Measurements from ENCODE around the gene KIF1B. TPM values are rescaled to one million over a fixed set of nuclear protein-coding genes. Genes with fewer than 3 reads are reported as not detected.
A peak's percentile ranks its signal among the peaks of the same experiment; 100 is the strongest.
"Not testable (repeated sequence)": the region's sequence is repeated elsewhere in the genome, so short reads cannot be mapped to it uniquely, and the experiment has no call there.

Gene KIF1B
- total and polyA plus RNA-seq, 8 donors = 8.2 to 26.4 (median 19.3) TPM

GRCh38 chr1:10401281-10401680 lies 190.9 kb downstream of the KIF1B start:
- H3K27ac ChIP-seq = no peak overlapping the region
- TF ChIP-seq, protein P1, sequence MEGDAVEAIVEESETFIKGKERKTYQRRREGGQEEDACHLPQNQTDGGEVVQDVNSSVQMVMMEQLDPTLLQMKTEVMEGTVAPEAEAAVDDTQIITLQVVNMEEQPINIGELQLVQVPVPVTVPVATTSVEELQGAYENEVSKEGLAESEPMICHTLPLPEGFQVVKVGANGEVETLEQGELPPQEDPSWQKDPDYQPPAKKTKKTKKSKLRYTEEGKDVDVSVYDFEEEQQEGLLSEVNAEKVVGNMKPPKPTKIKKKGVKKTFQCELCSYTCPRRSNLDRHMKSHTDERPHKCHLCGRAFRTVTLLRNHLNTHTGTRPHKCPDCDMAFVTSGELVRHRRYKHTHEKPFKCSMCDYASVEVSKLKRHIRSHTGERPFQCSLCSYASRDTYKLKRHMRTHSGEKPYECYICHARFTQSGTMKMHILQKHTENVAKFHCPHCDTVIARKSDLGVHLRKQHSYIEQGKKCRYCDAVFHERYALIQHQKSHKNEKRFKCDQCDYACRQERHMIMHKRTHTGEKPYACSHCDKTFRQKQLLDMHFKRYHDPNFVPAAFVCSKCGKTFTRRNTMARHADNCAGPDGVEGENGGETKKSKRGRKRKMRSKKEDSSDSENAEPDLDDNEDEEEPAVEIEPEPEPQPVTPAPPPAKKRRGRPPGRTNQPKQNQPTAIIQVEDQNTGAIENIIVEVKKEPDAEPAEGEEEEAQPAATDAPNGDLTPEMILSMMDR (IDR thresholded peaks at IDR 0.05) = no peak
- WGBS, 2 donors = 79 to 87% methylated on average over 1 of the region's 1 CpG
- DNase-seq = no peak
- FAIRE-seq = no peak
- H3K4me3 ChIP-seq = no peak overlapping the region
- H3K36me3 ChIP-seq = peaks cover 4 to 21% (median 10%) of the 10 kb centered on the region in 3 donors
- intact Hi-C loops (cut with DNase I) = no loop called here
- peaks cover 0 to 12% (median 0%) of the 10 kb centered on the region in 3 donors for H3K4me1 ChIP-seq
- ATAC-seq = no peak
- no peaks in the 10 kb centered on the region for H3K27me3 ChIP-seq
- no peaks in the 10 kb centered on the region for H3K9me3 ChIP-seq

- FAIRE-seq (no peak), DNase-seq (no peak), ATAC-seq (no peak)
- Histone ChIP-seq H3K4me1 (peaks cover 0 to 12% (median 0%) of the 10 kb centered on the region in 3 donors), H3K9me3 (no peaks in the 10 kb centered on the region), H3K36me3 (peaks cover 4 to 34% (median 10%) of the 10 kb centered on the region in 3 donors), H3K27ac (no peak overlapping the region), H3K27me3 (no peaks in the 10 kb centered on the region), H3K4me3 (no peak overlapping the region)
- TF ChIP-seq, protein P1 (IDR thresholded peaks at IDR 0.05) = no peak
- 96% methylated on average over 9 of the region's 9 CpGs for WGBS, 2 donors
- intact Hi-C loops (cut with DNase I) = no loop called here
Measured at GRCh38 chr1:10402729-10403274, 192.4 kb downstream of the KIF1B start.

DNA sequence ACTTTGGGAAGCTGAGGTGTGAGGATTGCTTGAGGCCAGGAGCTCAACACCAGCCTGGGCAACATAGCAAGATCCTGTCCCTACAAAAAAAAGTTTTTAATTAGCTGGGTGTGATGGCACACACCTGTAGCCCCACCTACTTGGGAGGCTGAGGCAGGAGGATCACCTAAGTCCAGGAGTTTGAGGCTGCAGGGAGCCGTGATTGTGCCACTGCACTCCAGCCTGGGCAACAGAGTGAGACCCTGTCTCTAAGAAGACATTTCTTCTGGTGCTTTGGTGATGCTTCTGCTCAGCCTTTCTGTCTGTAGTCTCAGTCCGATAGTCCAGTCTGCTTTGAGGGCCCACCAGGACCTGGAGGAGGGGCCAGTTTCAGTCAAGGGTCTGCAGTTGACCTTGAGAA lies 196.8 kb downstream of the KIF1B start:
- FAIRE-seq = no peak
- Histone ChIP-seq H3K4me1 (no peaks in the 10 kb centered on the region), H3K4me3 (no peak overlapping the region), H3K27me3 (no peaks in the 10 kb centered on the region), H3K27ac (no peak overlapping the region), H3K36me3 (peaks cover 7 to 51% (median 25%) of the 10 kb centered on the region in 3 donors), H3K9me3 (no peaks in the 10 kb centered on the region)
- TF ChIP-seq, protein P1 (IDR thresholded peaks at IDR 0.05) = no peak
- intact Hi-C loops (cut with DNase I) = no loop called here
- 96 to 97% methylated on average over 2 of the region's 2 CpGs for WGBS, 2 donors
- no peak for DNase-seq
- no peak for ATAC-seq

DNA sequence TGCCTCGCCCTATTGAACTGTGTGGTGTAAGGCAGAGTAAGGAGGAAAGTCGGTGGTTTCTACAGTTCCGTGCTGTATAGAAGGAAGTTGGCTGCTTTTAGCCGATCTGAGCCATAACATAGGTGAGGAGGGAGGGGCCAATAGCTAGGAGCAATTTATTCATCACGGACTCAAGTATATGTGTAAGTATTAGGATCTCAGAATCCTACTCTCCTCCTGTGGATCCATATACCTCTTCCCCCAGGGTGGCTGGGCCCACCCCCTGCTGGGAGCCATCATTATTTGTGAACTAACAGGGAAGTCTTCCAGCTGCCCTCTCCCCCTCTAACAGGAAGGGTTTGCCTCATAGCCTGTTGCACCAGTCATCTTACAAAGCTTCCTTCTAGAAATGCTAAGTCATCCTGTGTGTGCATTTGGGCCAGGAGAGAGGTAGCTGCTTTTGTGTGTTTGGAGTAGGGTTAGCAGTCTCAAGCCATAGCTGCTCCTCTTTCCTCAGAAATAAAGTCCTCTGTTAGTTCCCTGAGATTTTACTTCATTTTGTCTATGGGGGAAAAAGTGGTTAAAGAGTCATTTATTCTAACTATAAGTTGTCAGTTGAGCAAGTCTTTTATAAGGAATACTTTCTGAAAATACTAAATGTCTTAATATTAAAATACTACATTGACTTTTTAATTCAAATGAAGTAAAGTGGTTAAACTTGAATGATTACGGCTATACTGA lies 205.0 kb downstream of the KIF1B start:
- H3K4me1 ChIP-seq = no peaks in the 10 kb centered on the region
- H3K27ac ChIP-seq = peak overlapping the region in 1 of 4 donors; percentile 9
- FAIRE-seq (no peak), DNase-seq (no peak), ATAC-seq (peak in 2 of 4 donors; percentile 77 to 85)
- TF ChIP-seq, protein P1 (IDR thresholded peaks at IDR 0.05) = no peak
- intact Hi-C loops (cut with DNase I) = no loop called here
- 86 to 89% methylated on average over 6 of the region's 6 CpGs for WGBS, 2 donors
- H3K4me3 ChIP-seq = no peak overlapping the region
- no peaks in the 10 kb centered on the region for H3K27me3 ChIP-seq
- H3K9me3 ChIP-seq = no peaks in the 10 kb centered on the region
- peaks cover 0 to 45% (median 25%) of the 10 kb centered on the region in 3 donors for H3K36me3 ChIP-seq

DNA sequence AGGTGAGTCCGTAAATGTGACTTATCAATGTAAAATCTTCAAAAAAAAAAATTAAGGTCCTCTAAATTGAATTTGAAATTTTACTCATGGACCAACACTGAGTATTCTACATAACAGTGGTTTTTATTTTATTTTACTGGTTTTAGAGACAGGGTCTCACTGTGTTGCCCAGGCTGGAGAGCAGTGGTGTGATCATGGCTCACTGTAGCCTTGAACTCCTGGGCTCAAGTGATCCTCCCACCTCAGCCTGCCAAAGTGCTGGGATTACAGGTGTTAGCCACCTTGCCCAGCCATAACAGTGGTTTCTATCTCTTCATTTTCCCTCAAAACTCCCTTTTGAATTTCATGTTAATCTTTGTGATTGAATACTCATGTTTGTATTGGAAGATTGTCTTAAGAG lies 205.6 kb downstream of the KIF1B start:
- H3K27ac ChIP-seq; FAIRE-seq; H3K9me3 ChIP-seq; ATAC-seq; H3K27me3 ChIP-seq; DNase-seq; H3K4me1 ChIP-seq; H3K4me3 ChIP-seq; intact Hi-C loops (cut with DNase I): not testable (repeated sequence)
- WGBS, 2 donors = 95 to 100% methylated on average over 1 of the region's 1 CpG
- peaks cover 0 to 45% (median 25%) of the 10 kb centered on the region in 3 donors for H3K36me3 ChIP-seq

DNA sequence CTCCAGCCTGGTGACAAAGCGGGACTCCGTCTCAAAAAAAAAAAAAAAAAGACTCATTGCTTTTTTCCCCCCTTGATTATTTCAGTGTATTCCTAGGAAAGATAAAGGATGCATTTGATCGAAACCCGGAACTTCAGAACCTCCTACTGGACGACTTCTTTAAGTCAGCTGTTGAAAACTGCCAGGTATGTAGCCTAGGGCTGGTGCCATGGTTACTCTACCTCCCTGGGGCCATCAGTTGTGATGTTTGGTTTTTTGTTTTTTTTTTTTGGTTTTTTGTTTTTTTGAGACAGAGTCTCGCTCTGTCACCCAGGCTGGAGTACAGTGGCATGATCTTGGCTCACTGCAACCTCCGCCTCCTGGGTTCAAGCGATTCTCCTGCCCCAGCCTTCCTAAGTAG lies 208.4 kb downstream of the KIF1B start:
- intact Hi-C loops (cut with DNase I); ATAC-seq; H3K27ac ChIP-seq; DNase-seq; H3K4me3 ChIP-seq; H3K4me1 ChIP-seq; H3K9me3 ChIP-seq; H3K27me3 ChIP-seq; FAIRE-seq: not testable (repeated sequence)
- peaks cover 0 to 28% (median 10%) of the 10 kb centered on the region in 3 donors for H3K36me3 ChIP-seq
- WGBS, 2 donors = 90 to 95% methylated on average over 8 of the region's 8 CpGs

Data from pancreas (tissue), 10 donors.